GM10266 (cell line): Measurements from ENCODE around the gene PDZRN3.

Experiments
- DNase-seq: peaks from one replicate; pipeline ENCODE4 v3.0.0; 2012; ENCODE audit errors: extremely low spot score
- TF ChIP-seq, protein P1 (sequence below): IDR thresholded peaks from 2 replicates; pipeline ENCODE4 v1.5.1; 2012; ENCODE audit warnings: mild to moderate bottlenecking, low read depth; ENCODE audit not compliant: control insufficient read depth, insufficient read depth; ENCODE audit errors: missing control alignments

Gene PDZRN3

DNA sequence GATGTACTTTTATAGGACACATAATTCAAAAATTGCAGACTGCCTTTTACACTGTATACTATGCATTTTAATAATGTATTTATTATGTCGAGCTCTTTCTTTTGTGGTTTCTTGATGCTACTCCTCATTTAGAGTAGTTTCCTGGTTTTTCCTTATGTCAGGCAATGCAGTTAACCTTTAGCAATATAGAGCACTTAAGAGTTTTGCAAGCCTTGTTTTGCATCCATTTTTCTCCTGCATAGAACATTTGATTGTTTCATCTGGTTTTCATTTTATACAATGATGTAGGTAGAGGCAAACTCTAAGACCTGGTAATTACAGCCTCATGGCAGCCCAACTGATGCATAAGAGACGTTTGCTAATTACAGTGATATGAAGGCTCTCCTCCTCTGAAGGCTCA lies 86.3 kb downstream of the PDZRN3 start:
- DNase-seq = no peak
- TF ChIP-seq, protein P1, sequence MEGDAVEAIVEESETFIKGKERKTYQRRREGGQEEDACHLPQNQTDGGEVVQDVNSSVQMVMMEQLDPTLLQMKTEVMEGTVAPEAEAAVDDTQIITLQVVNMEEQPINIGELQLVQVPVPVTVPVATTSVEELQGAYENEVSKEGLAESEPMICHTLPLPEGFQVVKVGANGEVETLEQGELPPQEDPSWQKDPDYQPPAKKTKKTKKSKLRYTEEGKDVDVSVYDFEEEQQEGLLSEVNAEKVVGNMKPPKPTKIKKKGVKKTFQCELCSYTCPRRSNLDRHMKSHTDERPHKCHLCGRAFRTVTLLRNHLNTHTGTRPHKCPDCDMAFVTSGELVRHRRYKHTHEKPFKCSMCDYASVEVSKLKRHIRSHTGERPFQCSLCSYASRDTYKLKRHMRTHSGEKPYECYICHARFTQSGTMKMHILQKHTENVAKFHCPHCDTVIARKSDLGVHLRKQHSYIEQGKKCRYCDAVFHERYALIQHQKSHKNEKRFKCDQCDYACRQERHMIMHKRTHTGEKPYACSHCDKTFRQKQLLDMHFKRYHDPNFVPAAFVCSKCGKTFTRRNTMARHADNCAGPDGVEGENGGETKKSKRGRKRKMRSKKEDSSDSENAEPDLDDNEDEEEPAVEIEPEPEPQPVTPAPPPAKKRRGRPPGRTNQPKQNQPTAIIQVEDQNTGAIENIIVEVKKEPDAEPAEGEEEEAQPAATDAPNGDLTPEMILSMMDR = no peak

DNA sequence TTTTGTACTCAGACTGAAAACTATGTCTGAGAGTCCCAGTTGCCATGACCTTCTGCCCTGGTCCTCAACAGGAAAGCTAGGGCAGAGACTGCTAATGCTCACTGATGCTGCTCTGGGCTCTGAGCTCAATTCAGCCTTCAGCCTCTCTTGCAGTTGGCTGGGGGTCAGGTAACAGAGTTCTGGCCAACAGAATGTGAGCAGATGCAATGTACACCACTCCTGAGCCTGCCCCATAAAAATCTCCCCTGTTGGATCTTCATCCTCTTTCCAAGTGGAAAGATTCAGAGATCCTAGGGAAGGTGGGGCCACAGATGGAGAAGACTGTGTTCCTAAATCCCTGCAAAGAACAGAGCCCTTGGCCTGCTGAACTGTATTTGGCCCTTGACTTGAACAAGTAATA lies 87.8 kb downstream of the PDZRN3 start:
- TF ChIP-seq, protein P1 = no peak
- DNase-seq = no peak

DNA sequence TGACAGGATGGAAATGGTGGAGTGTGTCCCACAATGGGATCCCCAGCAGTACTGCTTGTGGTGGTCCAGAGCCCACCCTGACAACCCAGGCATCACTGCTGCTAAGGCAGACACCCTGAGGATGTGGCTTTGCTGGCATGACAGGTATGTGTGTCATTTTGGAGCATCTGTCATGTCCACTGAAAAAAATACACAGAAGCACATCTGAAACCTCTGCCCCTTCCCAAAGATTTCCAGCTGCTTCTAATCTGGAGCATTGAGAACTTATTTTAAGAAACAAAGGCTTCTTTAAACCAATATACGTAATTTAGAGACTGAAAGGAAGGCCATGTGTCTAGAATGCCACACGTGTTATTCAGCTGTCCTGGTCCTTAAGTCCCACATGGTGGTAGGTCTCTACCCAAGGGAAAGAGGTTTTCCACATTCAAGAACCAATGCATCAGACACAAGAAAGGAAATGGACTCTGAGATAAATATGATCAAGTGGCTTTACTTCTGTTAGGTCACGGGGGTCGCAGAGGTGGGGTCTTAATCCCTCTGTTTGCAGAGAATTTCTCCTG lies 88.3 kb downstream of the PDZRN3 start:
- no peak for DNase-seq
- TF ChIP-seq, protein P1 = no peak

DNA sequence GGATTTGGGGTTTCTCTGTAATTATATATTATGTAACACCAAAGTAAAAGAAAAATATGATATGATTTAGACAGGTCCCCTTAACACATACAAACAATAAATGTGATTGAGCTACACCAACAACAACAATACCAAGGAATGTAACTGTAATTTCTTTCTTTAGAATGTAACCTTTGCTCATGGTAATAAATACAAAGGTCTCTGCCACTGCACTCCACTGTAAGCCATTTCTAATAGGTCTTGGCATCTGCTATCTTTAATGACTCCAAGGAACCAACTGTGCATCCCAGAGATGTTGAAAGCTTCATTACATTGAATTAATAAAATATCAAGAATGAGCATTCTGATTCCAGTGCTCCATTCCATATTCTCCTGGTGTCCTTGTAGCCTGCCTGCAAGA lies 88.8 kb downstream of the PDZRN3 start:
- no peak for DNase-seq
- TF ChIP-seq, protein P1 = no peak

DNA sequence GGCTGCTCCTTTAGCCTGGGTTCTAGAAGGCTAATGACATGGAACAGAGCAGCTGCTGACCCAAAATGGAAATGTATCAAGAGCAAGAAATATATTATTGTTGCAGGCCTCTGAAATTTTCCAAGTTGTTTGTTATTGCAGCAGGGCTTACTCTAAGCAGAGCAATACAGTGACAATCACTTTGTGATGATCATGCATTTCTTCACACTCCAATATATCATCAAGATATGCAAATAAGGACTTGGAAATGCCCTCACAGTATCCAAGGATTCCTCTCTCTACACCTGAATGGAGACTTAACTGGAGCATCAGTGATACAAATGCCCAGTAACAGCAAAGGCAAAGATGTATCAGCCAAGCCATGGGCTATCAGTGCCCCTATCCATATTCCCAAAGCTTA lies 89.6 kb downstream of the PDZRN3 start:
- DNase-seq = no peak

DNA sequence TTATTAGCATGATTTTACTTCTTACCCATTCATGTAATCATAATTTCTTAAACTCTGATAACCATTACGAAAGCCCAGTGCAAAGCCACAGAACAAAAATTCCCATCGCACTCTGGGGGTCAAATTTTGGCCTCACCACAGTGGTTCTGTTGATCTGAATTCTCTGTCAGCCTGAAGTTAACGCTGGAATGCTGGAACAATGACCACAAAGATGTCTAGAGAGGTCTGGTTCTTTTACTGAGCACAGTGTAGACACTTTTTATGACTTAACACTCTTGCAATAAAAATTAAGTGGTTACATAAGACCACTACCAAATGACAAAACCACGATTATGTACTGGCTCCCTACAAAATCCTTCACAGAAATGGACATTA lies 94.7 kb downstream of the PDZRN3 start:
- TF ChIP-seq, protein P1 = no peak

More for the DNA sequence above, 89.6 kb downstream of the PDZRN3 start:
- TF ChIP-seq, protein P1 = no peak

DNA sequence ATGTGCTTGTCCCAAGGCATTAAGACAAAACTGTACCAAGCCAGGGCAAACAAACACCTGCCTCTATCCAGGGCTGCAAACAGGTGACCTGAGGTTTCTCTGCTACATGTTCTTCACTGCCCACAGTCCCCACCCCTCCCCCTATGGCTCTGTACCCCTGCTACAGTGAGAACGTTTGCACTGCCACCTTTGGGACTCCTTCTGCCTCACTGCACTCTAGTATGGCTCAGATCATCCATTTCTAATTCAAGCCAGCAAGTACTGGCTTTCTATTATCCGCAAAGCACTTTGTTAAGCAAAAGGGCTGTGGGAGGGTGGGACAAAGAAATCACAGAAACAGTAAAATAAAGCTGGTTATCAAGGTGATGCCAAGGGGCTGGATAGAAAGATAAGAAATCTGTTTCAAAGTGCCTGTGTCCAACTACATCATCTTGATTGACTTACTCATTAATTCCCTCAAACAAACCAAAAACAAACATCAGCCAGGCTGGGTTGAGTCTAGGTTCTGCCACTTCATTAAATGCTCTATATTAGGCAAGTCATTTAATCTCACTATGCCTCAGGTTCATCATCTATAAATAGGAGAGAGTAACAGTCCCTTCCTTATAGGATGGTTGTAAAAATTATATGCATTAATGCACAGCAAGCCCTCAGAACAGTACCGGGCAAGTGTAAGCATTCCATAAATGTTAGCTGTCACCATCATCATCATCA lies 95.3 kb downstream of the PDZRN3 start:
- TF ChIP-seq, protein P1 = no peak

More for the DNA sequence above, 94.7 kb downstream of the PDZRN3 start:
- DNase-seq = no peak

More for the DNA sequence above, 95.3 kb downstream of the PDZRN3 start:
- no peak for DNase-seq
